NCI-H2196 (cell line): Measurements from ENCODE around the gene INTS11.

Experiments used
- DNase-seq: peaks from one replicate; lab custom pipeline; 2025; ENCODE audit not compliant: unreplicated experiment; lab: John Stamatoyannopoulos, UW

Gene INTS11

DNA sequence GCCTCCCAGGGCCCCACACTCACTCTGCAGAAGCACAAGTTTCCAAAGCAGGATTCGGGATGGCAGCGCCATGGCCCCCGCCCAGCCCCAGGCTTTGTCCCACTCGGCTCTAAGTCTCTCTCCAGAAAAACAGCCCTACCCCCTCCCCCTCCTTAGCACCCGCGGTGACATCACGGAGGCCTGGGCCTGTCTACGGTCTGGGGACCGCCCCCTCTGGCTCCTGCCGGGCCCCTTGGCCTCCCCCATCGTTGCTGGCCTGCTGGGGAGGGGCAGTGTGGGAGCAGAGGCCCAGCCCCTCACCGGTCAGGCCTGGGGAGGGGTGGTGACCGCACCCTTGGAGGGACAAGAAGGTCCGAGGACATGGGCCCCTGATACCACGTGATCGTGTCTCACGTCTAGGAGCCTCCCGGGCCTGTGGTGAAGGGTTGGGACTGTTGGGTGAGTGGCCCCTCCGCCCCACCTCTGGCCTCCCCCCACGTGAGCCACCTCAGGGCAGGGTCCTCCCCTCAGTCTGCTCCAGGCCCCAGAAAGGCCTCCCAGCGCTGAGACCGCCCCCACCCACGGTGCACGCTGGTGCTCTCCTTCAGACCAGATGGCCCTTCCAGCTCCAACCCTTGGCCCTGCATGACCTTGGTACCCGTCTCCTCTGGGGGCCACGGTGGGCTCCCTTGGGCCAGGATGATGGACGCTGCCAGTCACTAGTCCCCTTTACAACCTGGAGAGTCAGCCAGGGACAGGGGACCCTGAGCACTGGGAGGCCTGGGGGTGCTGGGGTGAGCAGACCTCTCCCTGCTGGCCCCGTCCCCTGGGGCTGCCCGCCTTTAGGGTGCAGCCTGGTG, 34.2 kb upstream of the INTS11 start, which contains the start of gene MXRA8:
Gene MXRA8, minus strand, starts transcription at position 123 of the 839 bp plus-strand sequence. Its CDS starts 51 bp downstream, at position 72.
- DNase-seq, result no peak

DNA sequence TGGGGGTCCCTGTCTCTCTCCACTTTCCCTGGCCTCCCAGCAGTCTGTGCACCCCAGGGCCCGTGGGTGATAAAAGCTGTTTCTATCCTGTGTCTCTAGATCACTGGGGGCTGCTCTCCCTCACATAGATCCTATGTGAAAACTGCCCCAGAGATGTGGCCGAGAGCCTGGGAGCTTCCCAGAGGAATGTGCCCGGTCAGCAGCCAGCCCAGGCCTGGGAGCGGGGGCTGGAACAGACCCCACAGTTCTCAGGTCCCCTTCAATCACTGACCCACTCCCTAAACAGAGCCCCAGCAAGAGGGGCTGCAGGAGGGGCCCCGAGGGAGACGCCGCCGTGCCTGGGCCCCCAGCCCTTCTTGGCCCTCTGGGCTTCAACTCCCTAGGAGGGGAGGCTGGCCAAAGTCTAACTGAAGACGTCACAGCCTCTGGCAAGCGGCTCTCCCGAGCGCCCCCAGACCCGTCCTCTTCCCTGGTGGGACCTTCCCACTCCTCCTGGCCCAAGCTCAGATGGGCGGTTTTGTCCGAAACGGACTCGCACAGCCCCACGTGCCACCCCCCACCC, 33.5 kb upstream of the INTS11 start:
- DNase-seq, result no peak

DNA sequence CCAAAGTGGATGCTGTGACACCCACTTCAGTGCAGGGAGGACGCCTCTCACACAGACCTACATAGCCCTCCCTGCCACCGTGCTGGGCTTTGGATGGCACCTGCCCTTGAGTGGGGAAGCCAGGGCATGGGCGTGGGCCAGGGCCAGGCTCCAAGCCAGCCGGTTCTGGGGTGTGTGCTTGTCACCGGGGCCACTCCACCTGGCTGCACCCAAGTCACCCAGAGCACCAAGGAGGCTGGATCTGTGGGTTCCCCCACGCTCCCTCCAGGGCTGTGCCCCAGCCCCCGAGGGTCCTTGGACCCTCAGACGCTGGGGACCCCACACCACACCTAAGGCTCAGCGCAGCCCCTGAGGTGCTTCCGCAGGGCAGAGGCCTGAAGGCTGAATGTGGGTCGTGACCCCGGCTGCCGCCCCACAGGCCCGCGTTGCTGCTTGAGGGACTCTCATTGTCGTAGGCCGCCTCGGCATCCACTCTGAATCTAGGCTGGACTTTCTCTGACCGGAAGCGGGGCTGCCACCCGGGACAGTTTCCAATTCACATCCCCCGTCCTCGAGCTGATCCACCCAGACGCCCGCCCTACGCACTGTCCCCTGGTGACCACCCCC, 32.4 kb upstream of the INTS11 start:
- peak; percentile 20 for DNase-seq

DNA sequence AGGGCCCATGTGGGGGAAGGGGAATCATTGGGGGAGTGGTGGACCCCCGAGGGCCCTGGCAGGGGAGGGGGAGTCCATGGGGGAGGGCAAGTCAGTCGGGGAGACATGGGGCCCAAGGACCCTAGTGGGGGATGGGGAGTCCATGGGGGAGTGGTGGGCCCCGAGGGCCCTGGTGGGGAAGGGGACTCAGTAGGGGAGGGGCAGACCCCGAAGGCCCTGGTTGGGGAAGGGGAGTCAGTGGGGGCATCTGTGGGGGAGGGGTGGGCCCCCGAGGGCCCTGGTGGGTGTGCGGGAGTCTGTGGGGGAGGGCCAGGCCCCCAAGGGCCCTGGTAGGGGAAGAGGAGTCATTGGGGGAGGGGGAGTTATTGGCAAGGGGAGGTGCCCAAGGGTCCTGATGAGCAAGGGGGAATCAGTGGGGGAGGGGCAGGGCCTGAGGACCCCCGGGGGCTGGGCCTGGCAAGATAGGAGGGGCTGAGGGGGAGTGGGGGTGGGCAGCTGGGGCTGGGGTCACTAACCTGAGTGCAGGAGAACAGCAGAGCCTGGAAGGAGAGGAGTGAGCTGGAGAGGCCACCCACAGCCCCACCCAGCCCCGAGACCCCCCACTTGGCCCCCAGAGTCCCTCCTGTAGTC, 31.8 kb upstream of the INTS11 start:
- no peak for DNase-seq

DNA sequence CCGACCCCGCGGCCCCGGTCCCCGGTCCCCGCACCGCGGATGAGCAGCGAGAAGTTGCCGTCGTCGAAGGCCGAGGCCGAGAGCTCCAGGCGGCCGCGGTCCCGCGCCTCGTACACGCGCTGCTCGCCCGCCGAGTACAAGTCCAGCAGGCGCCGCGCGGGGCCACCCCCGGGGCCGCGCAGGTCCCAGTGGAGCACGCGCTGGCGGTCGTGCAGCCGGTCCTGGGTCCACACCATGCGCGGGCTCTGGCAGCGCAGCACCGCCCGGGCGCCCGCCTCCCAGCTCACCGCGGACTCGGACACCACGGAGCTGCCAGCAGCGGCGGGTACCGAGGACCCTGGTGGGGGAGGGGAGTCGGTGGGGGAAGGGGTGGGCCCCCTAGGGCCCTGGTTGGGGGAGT, 31.0 kb upstream of the INTS11 start:
- DNase-seq, result peak; percentile 73

DNA sequence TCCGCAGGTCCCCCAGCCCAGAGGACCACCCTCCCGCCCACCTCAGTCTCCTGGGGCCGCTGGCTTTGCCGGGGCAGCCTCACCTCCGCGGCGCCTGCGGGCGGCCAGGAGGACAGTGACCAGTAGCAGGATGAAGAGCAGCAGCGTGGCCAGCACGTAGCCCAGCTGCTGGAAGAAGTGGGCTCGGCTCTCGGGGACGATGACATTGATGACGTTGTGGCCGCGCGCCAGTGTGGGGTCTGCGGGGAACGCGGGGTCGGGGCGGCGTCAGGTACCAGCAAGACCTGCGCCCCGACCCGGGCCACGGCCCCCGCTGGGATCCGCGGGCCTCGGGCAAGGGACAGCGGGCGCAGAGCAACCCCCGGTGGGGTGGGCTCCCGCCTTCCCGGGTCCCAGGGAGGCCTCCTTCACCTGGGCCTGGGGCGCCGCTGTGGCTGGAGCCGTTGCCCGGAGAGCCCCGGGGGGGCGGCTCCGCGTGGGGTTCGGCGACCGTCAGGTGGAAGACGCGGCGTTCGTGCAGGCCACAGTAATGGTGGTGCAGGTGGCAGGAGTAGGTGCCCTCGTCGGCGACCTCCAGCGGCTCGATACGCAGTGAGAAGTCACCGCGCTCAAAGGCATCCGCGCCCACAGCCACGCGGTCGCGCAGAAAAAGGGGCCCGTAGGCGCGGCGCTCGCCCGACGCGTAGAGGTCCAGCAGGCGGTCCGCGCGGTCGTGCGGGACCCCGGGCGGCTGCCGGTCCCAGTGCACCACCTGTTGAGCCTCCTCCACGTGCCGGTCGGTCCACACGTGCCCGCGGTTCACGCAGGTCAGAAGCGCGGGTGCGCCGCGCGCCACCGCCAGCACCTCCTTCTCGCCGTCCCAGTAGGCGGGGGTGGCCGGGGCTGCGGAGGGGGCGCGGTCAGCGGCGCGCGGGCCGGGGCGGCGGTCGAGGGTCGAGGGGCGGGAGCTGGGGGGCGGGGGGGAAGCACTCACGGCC, 30.1 kb upstream of the INTS11 start:
- no peak for DNase-seq

DNA sequence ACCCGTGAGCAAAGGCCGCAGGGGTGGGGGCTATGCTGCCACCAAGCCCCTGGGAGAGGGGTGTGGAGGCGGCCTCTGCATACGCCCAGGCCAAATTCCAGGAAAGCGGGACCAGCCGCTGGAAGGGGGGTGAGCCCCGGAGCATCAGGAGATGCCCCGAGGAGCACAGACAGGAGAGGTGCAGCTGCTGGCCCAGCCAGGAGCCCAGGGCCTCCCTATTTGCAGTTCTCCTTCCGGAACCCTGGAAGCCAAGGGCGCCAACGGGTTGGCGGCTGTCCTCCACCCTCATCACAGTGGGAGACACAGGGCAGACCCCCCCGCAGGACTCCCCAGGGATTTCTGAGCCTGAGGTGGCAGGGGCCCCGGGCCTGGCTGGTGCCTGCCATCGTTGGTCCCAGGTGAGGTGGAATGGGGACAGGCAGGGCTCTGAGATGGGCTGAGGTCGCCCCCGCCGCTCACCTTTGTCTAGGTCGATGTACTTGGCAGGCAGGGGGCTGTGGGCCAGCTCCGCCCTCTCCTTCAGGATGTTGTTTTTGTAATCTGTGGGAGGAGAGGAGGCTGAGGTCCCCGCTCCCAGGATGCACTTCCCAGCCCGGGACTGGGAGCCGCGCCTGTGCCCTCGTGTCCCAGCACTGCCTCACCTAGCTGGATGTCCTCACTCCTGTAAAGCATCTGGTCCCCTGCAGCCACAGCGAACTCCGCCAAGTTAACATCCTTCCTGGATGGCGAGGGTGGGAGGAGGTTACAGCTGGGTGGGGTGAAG, 29.1 kb upstream of the INTS11 start:
- no peak for DNase-seq

DNA sequence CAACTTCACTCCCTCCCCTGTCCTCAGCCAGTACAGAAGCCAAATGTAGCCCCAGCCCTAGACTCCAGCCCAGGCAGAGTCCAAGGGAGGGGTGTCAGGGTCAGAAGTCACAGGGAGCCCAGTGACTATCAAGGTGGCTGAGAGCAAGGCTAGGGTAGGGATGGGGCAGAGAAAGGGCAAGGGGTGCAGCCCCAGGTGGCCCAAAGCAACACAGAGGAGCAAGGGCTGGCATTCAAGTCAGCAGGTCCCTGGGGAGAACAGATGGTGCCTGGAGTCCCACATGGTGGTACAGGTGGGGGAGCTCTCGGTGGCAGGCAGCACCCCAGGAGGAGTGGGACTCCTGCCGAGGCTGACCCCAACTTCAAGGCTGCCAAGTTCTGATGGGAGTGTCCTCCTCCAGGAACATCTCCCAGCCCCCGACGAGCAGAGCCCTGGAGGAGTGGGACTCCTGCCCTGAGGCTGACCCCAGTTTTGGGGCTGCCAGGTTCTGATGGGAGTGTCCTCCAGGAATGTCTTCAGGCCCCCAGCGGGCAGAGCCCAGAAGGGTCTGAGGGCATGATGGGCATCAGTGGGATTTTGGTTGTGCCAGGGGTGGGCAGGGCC, 28.4 kb upstream of the INTS11 start:
- no peak for DNase-seq

DNA sequence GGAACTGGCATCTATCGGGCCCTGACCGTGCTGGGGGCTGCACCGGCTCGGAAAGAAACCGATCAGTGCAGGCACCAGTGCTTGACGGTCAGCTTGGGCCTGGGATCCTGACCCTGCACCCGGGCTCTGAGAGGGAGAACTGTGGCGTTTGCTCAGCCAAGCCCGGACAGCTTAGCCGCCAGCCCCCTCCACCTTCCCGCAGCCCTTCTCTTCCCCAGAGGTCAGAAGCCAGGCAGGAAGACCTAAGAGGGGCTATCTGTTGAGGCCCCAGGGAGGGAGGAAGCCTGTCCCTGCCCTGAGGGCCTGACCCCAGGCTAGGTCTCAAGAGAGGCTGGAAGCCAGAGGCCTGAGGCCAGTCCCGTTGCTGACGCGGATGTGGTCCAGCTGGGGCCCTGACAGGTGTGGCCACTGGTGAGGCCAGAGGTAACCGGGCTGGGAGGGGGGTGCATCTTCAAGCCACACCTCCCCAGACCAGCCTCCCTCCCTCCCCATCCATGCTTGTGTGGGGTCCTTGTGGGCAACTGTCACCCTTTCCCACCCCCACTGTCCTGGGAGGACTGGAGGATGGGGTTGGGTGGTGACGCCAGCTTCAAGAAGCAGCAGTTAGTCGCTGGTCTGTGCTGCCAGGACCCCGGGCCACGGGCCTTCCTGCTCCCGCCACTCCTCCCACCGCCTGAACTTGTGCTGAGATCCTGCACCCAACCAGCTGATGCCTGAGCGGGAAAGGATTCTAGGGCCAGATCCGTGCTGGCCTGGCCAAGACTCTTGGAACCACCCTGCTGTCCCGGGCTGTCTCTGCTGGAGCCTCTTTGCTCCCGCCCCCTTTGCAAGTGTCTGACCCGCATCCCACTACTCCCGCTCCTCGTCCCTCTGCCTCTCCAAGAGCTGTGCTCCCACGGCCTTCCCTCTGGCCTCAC, 27.3 kb upstream of the INTS11 start:
- no peak for DNase-seq

DNA sequence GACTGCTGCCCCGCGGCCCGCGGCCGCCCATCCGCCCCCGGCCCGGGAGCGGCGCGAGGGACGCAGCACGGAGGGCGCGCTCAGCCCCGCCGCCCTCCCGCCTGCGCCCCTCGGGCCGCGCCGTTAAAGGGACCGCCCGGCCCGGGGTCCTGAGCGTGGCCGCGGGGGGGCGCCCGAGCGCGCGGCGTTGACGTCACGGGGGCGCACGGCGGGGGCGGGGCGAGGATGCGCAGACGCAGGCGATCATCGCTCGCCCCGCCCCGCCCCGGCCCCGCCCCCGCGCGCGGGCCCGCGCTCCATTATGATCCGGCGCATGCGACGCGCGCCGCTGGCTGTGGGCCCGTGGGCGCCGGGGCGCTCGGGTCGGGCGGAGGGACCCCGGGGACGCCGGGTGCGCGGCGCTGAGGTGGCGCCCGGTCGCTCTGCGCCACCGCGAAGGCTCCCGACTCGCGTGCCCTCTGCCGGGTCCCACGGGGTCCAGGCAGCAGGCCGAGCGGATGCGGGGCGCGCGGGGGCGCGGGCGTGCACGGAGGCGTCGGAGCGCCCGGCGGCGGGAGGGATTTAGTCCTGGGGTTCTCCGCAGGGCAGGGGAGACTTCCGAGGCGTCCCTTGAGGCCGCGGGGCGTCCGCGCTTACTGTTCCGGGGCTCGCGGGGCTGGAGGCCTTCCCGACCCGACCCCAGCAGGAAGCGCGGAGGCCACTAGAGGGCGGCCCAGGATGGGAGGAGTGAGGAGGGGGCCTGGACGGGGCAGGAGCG, 25.0 kb upstream of the INTS11 start, which contains the start of gene DVL1:
Gene DVL1, minus strand, starts transcription at position 163 of the 757 bp plus-strand sequence. CDS start 353 bp downstream, outside the sequence.
- peak; percentile 68 for DNase-seq

DNA sequence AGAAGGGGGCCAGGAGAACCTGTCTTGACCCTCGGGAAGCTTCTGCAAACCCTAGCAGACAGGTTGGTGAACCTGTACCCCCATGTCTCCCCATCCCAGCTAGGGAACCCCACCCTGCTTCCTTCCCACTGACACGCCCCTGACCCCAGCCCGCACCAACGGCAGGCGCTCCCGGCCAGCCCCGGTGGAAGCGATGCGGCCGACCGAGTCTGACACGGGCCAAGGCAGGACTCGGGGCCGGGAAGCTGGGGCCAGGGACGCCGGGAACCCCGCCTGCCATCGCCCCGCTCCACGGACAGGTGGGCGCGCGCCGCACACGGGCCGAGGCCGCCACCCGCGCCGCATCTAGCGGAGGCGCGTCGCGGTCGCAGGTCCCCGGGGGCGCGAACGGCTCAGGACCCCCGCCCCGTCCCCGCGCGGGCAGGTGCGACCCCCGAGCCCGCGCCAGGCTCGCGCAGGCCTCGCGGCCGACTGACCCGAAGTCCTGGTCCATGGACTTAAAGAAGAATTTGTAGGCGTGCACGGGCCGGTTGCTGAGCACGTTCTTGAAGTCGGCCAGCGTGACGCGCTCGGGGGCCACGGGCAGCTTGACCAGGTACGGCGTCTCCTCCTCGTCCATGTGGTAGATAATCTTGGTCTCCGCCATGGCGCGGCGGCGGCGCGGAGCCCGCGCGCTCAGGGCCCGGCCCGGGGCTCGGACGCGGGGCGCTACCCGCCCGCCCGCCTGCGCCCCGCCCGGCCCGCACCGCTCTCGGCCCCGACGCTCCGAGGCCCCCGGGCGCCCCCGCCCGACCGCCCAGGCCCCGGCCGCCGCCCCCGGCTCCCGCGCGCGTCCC, 24.2 kb upstream of the INTS11 start:
- DNase-seq, result no peak

DNA sequence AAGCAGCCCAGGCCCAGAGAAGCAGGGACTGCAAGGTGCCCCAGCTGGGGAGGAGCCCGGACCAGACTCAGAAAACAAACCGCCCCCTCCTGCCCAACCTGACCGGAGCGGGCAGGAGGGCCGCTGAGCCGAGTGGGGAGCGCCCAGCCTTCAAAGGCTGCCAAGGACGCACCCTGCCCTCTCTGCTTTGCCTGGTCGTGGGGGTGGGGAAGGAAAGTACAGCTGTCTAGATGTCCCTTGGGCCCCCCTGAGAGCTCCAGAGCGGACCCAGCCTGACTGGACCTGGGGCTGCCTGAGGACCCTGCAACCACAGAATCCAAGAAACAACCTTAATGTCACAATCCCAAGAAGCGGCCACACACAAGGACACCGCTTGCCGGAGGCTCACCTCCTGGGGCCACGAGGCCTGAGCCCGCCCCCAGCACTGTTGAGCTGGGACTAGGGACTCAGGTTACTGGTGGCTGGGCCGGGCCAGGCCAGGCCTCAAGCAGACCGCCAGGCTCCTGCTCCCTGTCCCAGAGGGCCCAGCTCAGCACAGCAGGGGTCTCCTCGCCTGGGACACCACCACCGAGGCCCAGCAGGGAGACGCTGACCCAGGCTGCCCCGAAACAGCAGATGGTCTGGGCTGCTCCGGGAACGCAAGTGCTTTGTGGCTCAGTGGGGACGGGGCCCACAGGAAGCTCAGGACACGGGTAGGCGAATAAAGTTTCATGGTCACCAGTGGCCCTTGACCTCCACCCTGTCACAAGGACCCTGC, 23.4 kb upstream of the INTS11 start:
- no peak for DNase-seq

DNA sequence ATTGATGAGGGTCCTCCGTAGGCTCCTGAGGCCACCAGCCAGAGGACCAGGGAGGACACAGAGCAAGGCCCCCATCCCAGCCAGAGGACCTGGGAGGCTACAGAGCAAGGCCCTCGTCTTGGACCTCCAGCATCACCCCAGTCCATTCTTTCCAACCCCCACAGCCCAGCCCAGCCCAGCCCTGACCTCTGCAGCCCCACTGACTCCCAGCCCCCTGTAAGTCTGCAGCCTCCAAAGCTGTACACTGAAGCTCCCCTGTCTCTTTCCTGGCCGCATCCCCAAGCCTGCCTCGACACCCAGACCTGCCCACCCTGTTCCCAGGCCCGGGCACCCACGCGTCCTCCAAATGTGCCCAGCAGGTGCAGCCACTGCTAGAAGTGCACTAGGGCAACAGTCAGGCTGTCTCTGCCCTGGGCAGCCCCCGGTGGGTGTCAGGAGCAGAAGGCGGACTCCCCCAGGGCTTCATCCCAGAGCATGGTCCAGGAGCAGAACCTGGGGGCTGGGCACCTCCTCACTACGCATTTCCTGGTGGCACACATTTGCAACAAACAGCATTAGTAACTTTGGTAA, 22.7 kb upstream of the INTS11 start:
- DNase-seq, result no peak

DNA sequence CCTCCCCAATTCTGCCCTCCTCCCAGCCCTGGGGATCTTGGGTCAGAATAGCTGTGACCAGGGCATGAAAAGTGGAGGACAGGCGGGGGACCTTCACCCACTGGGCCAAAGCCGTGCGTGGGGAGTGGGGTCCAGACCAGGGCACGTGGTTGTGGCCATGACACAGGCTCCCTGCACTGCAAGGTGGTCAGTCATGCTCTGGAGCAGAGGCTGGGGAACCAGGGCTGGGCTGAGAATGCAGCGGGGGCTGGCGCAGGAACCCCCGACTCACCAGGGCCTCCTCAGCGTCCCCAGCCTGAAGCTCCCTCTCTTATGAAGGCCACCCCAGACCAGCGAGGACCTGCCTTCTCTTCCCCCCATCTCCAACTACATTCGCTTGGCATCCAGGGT, 22.0 kb upstream of the INTS11 start:
- DNase-seq, result no peak

DNA sequence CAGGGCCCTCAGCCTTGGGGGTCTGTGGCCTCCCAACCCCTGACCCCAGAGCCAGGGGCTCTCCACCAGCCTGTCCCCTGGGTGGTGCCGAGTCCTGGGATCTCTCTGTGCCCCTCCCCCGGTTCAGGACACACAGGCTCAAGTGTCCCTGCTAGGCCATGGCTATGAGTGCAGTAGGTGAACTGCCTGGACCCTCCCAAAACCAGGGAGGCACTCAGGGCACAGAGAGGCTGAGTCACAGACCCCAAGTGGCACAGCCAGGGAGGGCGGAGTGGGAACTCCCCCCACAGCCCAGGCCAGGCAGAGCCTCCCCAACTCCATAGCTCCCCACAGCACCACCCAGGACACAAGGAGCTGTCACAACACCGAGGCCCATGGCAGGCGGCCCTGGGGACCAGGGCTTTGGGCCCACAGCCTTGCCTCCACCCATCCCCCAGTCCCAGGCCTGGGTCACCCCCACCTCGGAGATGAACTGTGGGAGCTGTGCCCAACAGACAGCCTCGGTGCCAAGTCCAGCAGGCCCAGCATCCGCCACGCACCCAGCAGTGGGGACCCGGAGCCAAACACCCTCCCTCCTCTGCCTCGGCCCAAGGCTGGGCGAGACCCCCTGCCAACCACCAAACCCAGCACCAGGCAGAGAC, 21.5 kb upstream of the INTS11 start:
- no peak for DNase-seq
